HG02642 (cell line): ENCODE results near the gene DCUN1D2.

ENCODE experiments used
- ATAC-seq: cut with Tn5 transposase; IDR thresholded peaks from one replicate; pipeline ENCODE4 v1.9.1; 2021; ENCODE audit warnings: mild to moderate bottlenecking; ENCODE audit not compliant: unreplicated experiment, poor library complexity

DCUN1D2 gene

DNA sequence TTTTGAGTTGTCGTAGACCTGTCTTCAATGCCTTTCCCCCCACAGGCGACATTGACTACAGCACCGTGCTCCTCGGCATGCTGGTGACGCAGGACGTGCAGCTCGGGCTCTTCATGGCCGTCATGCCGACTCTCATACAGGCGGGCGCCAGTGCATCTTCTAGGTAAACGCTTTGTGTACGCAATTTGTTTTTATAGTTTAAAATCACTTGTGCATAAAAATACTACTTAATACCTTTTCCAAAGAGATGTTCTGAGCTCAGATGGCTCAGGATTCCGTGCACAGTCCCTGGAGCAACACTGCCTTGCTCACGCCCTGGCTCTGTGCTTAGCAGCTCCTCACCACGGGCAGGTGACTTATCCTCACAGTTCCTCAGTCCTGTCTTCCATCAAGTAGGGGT, 30.1 kb upstream of the DCUN1D2 start:
- ATAC-seq, result no peak

DNA sequence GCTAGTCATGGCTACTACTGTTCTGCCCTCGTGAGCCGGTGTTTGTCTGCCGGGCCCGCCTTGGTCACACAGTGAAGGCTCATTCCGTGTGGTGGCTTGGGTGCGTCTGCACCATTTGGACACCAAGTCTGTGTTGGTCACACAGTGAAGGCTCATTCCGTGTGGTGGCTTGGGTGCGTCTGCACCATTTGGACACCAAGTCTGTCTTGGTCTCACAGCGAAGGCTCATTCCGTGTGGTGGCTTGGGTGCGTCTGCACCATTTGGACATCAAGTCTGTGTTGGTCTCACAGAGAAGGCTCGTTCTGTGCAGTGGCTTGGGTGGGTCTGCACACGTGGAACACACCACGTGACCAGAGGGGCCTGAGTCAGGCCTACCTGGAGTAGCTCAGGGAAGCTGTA, 29.0 kb upstream of the DCUN1D2 start:
- ATAC-seq, result no peak

DNA sequence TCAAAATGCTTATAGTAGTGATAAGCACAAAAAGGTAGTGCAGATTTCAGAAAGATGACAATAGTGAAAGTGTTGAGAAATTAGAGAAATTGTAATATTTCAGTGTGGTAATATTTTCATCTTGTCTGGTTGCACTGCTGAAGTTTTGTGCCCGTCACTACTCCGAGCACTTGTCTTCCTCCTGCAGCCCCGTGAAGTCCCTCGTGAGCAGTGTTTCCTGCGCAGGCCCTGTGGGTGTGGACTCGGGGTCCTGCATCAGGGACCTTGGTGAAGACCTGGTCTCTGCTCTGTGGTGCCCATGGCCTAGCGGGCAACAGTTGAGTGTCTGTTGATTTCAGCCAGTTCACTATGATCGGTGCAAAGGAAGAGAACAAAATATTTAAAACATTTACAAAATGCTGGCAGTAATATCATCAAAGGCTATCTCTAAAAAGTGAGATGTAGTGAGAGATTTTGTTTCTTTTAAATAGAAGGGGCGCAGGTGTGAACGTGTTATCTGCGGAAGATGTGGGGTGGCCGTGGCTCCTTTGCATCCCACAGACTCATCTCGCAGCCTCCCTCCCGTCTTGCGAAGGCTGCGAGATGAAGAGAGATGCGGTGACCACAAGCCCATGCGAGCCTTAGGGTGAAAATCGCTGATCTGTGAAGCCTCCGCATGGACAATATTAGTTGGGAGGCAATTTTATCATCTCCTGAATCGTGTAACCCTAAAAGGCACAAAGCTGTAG, 27.7 kb upstream of the DCUN1D2 start:
- ATAC-seq, result no peak

DNA sequence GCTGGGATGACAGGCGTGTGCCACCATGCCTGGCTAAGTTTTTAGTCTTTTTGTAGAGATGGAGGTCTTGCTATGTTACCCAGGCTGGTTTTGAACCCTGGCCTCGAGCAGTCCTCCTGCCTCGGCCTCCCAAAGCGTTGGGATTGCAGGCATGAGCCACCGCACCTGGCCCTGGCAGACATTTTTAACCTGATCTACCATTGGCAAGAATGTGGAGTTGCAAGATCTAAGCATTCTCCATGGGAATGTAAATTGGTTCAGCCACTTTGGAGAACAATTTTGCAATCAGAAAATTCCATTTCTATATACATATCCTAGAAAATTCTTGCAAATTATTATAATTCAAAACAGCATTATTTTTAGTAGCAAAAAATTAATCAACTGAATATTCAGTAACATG, 24.3 kb upstream of the DCUN1D2 start:
- no peak for ATAC-seq

DNA sequence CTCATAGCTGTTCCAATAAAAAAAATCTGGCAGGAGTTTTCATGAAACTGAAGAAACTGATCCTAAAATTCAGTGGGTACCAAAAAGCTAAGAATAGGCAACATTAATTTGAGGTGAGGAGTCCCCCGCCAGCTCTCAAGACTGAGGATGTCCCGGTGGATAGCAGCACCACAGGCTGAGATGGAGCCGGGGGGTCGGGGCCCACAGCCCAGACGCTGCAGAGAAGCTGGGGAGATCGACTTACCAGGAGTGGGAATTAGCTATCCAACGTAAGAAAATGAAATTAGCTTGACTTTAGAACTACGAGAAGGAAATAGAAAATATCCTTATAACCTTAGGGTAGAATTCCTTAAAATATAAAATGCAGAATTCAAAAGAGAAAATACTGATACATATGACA, 23.2 kb upstream of the DCUN1D2 start:
- no peak for ATAC-seq

DNA sequence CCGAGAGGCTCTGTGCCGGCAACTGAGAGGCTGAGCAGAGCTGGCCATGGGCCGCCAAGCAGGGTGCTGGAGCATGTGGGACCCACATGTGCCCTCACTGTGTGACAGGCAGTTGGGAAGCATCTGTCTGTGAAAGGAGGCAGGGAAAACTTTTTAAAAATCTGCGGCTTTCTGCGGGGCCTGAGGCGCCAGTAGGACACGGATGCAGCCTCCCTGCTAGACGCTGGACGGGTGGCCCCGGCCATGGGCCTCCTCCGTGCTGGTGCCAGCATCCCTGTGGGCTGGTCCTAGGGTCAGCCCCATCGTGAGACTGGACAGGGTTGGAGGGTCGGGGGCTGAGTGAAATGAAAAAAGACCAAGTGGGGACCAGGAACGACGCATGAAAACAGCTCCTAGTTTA, 20.9 kb upstream of the DCUN1D2 start:
- ATAC-seq, result no peak

DNA sequence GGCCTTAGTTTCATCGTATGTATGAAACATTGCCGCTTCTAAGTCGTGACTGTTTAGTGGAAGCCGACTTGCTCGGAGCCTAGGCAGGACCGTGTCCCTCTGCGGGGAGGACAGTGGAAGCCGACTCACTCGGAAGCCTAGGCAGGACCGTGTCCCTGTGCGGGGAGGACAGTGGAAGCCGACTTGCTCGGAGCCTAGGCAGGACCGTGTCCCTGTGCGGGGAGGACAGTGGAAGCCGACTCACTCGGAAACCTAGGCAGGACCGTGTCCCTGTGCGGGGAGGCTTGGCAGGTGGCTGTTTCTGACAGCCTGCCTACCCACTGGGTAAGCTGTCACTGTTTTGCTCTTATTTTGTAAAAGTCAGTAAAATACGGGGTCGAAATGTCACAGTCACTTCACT, 20.4 kb upstream of the DCUN1D2 start:
- ATAC-seq, result no peak

DNA sequence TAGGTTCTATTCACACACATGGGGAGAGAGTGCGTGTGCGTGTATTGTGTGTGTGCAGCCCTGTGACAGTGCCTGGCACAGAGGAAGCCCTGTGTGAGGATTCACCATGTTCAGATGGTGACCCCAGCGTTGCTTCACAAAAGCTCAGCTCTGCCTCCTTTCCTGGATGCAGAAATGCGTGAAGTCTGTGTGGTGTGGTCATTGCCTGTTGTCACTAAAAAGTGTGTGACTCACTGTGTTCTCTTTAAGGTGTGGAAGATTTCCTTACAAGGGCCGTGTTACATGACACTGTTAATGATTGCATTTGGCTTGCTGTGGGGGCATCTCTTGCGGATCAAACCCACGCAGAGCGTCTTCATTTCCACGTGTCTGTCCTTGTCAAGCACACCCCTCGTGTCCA, 19.5 kb upstream of the DCUN1D2 start:
- ATAC-seq, result no peak

DNA sequence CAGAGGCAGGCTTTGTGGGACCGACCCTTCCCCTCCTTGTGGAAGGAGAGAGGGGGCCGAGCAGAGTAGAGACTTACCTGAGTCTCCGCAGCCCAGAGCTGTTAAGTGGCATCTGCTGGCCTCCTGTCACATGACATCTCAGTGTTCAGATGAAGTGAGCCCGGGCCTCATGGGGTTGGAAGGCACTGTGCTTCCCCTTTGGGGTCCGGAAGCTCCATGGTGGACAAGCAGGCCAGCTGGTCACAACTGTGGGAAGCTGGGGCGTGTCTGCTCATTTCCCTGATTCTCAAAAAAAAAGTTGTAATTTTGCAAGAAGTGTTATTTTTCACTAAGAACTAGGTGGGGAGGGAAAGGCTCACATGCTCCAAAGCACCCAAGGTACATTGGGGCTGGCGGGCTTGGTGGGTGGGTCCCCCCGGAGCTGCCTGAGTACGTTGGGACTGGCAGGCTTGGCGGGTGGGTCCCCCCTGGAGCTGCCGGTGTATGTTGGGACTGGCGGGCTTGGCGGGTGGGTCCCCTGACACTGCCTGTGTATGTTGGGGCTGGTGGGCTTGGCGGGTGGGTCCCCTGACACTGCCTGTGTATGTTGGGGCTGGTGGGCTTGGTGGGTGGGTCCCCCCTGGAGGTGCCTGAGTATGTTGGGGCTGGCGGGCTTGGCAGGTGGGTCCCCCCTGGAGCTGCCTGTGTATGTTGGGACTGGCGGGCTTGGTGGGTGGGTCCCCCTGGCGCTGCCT, 18.2 kb upstream of the DCUN1D2 start:
- no peak for ATAC-seq

DNA sequence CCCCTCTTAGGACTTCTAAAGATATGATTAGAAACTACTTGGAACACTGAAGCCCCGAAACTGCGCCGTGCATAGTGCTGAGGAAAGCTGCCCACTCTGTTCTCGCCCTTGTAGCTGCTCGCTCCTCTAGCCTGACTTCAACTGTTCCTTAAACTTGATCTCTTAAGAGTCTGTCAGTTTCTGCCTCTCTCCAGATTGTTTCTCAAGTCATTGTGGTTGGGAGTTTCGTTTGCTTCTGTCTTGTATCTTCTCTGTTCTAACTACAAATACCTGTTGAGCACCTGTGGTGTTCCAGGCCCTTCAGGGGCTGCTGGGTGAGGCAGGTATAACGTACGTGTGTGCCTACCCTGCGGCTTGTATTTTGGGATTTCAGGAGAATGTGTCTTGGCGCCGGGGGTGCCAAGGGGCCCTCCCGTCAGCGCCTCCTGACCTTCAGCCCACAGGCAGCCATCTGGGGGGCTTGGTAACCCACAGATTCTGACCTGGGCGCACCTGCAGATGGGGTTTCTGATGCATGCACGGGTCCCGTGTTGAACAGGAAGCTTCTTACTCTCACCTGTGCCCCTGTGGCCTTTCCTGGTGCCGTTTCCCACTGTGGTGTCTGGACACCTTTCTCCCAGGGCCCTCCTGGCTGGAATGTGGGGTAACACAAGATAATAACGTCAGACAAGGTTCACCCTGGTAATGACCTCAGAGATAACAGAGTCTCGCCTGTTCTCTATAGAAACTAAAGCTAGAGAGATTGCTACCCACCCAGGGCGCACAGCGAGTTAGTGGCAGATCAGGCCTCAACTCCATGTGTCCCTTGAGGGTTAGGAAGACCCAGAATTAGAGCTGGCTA, 17.2 kb upstream of the DCUN1D2 start:
- no peak for ATAC-seq

DNA sequence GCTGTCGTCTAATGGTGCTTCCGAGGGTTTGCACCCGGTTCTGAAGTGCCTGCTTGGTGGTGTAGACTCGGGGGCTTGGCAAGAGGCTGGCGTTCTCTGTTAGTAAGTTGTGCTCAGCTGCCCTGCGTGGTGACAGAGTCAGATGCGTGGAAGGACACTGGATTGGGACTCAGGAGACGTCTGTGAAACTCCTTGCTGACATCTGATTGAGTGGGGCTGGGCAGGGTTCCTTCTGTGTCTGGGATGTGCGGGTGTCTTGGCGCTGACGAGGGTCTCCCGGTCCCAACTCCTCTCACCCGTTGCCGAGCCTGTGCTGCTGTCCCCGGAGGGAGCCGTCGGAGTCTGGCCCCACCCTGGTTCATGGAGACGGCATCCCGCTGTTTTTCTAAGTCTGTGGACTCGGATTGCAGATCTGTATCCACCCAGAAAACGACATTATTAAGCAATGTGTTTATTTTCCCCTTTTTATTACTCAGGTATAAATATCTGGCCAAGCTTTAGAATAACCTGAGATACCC, 16.4 kb upstream of the DCUN1D2 start:
- ATAC-seq, result no peak

DNA sequence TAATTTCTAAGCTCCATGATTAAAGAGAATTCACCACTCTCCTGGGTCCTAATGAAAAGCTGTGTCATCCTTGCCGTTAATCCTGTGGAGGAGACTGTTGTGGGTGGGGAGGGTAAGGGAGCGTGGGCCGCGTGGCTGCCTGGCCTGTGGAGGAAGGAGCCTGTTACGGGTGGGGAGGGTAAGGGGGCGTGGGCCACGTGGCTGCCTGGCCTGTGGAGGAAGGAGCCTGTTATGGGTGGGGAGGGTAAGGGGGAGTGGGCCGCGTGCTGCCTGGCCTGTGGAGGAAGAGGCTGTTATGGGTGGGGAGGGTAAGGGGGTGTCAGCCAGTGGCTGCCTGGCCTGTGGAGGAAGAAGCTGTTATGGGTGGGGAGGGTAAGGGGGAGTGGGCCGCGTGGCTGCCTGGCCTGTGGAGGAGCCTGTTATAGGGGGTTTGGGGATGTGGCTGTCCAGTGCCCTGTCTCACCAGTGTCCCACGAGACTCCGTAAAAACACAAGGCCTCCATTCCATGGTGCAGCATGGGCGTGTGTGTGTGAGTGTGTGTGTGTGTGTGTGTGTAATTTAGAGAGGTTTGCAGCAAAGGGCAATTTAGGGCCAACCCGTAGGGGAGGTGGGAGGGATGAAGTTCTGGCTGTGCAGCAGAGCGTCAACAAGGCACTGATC, 15.6 kb upstream of the DCUN1D2 start:
- ATAC-seq, result no peak

DNA sequence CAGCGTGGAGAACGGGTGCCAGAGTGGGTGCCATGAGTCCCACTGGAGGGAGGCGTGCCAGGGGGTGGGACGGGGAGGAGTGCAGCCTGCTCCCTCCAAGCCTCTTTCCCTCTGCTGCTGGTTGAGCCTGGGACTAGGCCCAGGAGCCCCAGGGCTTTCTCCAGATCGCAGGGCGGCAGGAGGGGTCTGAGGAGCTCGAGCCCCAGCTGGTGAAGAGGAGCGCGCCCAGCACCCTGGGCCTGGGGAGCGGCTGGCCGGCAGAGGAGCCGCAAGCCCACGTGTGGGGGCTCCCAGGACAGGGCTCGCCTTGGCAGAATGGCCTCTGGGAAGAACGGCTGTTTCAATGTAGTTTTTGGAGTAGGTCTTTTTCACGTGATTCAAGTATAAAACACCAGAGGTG, 12.2 kb upstream of the DCUN1D2 start:
- ATAC-seq, result no peak

DNA sequence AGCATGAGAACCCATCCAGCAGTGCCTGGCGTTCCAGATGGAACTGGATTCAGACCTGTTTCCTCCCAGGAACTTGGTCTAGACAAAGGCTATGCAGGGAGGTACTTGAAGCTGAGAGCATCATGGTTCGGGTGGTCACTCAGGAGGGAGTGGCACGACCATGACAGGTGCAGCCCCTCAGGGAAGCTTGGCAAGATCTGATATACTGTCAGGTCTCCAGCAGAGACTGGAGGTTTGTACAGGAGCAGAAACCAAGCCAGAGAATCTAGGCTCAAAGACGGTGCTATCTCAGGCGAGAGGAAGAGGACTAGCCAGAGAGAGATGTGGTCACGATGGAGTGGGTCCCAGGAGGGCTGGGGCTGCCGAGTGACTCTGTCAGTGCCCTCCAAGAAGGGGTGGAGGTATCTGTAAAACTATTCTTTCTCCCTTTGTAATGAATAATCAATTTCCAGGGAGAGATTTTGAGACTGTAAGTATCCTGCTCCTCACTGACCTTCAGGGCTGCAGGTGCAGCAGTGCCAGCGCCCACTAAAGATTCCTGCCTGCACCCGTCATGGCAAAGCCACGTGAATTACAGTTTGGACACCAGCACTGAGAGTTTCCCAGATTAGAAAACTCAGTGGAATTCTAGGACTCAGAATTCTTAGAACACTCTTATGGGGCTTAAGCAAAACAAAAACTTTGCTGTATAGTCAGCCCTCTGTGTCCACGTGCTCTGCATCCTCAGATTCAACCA, 10.2 kb upstream of the DCUN1D2 start:
- ATAC-seq, result no peak

DNA sequence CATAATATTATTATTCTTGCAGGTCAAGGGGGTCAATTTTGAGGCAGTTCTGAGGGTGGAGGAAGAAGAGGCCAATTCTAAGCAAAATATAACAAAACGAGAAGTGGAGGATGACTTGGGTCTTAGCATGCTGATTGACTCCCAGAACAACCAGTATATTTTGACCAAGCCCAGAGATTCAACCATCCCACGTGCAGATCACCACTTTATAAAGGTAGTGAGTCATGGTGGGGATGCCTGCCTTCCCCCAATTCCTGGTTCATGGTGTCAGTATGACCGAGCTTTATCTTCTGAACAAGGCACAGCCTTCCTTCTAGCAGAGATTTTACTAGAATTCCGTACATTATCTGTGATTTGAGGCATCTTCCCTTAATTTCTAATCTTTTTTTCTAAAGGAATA, 9.4 kb upstream of the DCUN1D2 start:
- no peak for ATAC-seq

DNA sequence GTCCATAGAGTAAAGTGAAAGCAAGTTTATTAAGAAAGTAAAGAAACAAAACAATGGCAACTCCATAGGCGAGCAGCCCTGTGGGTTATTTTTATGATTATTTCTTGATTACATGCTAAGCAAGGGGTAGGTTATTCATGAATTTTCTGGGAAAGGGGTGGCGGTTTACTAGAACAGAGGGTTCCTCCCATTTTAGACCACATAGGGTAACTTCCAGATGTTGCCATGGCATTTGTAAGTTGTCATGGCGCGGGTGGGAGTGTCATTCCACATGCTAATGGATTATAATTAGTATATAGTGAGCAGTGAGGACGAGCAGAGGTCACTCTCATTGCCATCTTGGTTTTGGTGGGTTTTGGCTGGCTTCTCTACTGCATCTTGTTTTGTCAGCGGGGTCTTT, 8.4 kb upstream of the DCUN1D2 start:
- ATAC-seq, result no peak

DNA sequence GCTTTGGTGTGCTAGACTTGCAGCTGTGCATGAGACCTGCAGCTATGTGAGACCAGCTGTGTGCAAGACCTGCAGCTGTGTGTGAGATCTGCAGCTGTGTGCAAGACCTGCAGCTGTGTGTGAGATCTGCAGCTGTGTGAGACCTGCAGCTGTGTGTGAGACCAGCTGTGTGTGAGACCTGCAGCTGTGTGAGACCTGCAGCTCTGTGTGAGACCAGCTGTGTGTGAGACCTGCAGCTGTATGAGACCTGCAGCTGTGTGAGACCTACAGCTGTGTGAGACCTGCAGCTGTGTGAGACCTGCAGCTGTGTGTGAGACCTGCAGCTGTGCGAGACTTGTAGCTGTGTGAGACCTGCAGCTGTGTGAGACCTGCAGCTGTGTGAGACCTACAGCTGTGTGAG, 6.7 kb upstream of the DCUN1D2 start:
- no peak for ATAC-seq

DNA sequence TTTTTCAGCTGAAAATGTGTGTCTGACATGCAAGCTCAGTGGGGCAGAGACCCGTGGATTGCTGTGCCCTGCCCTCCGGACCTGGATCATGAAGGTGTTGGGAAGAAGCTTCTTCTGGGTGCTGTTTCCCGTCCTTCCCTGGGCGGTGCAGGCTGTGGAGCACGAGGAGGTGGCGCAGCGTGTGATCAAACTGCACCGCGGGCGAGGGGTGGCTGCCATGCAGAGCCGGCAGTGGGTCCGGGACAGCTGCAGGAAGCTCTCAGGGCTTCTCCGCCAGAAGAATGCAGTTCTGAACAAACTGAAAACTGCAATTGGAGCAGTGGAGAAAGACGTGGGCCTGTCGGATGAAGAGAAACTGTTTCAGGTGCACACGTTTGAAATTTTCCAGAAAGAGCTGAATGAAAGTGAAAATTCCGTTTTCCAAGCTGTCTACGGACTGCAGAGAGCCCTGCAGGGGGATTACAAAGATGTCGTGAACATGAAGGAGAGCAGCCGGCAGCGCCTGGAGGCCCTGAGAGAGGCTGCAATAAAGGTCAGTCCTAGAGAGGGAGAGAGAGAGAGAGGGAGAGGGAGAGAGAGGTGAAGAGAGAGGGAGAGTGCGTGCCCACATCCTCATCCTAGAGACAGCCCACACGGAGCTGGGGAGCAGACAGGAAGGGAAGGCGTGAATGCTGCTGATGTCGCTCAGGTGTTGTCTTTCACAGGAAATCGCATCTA, 5.1 kb upstream of the DCUN1D2 start:
- ATAC-seq, result no peak

DNA sequence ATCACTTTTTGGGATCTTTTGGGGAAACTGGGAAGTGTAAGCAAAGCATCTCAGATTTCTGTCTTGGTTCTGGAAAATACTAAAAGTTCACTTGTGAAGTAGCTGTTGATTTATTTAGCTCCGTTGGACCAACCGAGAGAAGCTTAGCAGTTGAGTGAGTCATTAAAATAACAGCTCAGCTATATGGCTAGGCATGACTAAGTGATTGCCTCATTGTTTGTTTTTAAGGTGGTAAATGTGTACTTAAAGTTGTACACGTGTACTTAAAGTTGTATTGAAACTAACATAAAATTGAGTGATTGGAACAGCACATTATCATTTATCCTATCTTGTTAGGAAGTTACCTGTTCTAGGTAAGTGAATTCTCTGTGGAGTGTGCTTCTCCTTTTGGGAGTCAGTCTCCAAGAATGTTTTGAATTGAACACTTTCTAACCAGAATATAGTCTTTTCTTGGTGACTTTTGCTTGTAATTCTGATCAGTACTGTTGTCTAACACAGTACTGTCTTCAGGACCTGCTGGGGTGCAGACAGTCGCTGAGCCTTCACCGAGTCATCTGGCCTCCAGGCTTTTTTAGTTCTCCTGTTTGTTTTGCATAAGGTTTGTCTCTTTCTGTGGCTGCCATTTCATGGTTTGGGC, 2.9 kb upstream of the DCUN1D2 start:
- ATAC-seq, result no peak
